ENCODE measurements around the gene AOPEP.
A peak's percentile ranks its signal among the peaks of the same experiment; 100 is the strongest.

Gene AOPEP

GRCh38 chr9:95040106-95040505 is 313.6 kb downstream of the AOPEP start:
- TF ChIP-seq CTCF (IDR thresholded peaks at IDR 0.05; ENCODE audit: insufficient read depth, missing control alignments): no peak
- FAIRE-seq (no peak), DNase-seq (ENCODE audit: insufficient read length, low spot score) (no peak)

DNA sequence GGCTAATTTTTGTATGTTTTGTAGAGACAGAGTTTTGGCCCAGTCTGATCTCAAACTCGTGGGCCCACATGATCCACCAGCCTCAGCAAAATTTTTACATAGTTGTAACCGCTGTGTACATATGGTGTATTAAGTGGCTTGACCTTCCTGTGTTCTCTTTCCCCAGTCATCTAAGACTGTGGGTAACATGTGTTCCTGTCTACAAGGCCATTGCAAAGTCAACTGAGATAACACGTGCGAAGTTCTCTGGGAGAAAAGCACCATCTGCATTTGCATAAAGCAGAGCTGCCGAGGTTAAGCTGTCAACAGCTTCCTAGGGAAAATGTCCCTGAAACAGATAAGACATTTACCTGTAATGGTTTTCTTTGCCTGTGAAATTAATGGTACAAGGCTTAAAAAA is 317.3 kb downstream of the AOPEP start:
- no peak for FAIRE-seq
- TF ChIP-seq CTCF (IDR thresholded peaks at IDR 0.05; ENCODE audit: insufficient read depth, missing control alignments): no peak
- DNase-seq (ENCODE audit: insufficient read length, low spot score): no peak

DNA sequence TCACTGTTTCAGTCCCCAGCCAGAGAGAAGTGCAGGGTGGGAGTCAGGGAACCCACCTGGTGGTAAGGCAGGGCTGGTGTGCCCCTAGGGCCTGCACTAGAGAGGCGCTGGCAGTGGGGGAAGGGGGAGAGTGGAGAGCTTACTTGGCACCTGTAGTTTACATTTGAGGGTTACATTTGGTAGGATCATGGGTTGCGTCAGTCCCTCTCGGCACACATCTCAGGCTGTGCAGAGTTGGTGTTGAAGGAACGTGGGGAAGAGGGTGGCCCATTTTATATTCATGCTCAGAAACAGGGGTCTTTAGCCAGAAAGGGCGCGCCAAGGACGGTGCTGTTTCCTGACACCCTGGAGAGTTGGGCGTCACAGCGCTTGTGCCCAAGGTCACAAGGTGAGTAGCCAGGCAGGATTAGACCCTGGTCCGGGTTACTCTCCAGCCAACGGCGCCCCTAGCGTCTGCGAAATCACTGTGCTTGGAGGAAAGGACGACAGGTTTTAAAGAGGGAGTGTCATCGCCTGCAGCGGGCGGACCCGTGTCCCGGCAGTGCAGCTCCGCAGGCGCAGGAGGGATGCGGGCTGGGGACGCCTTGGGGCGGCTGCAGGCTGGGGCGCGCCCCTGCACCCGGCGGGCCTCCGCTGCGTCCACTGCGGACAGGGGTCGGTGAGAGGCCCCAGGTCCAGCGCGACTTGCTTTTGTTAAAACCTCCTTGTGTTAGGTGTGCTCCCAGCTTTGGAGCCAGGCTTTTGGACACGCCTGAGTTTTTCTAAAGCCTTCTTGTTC is 318.4 kb downstream of the AOPEP start:
- TF ChIP-seq CTCF (IDR thresholded peaks at IDR 0.05; ENCODE audit: insufficient read depth, missing control alignments): no peak
- DNase-seq (ENCODE audit: insufficient read length, low spot score) (no peak), FAIRE-seq (no peak)

GRCh38 chr9:95045751-95046150 is 319.3 kb downstream of the AOPEP start:
- TF ChIP-seq CTCF (IDR thresholded peaks at IDR 0.05; ENCODE audit: insufficient read depth, missing control alignments): no peak
- DNase-seq (ENCODE audit: insufficient read length, low spot score): no peak
- no peak for FAIRE-seq

DNA sequence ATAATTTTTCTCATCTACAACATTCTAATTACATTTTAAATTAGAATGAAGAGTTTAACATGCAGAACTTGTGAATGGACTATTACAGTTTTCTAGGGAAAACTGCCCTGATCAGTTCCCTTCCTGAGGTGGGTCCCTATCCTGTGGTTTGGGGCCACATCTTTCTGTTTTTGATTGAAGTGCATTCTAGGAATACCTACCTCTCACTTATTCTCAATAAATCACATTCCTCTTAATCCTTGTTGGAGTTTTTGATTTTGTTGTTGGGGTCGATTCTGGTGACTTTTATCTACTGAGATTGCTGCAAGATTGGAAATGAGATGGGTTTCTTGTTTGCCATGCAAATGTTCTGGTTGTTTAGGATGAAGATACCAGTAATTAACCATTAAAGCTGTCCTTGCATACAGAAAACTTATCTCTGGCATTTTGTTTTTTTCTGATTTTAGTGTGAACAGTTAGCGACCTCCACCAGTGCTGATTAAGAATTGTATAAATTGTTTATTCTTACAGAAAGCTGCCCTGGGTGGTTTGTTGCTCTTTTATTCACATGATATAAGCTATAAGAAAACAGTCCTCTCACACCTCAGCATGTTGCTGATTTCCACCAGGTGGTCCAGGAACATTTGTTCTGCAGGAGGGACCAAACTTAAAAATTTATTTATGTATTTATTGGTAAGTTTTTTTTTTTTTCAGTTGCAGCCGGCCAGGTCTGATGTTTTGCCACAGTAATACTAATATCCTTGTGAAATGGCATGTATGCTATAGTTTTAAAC is 321.1 kb downstream of the AOPEP start:
- DNase-seq (ENCODE audit: insufficient read length, low spot score): no peak
- no peak for FAIRE-seq
- TF ChIP-seq CTCF (IDR thresholded peaks at IDR 0.05; ENCODE audit: insufficient read depth, missing control alignments): no peak

DNA sequence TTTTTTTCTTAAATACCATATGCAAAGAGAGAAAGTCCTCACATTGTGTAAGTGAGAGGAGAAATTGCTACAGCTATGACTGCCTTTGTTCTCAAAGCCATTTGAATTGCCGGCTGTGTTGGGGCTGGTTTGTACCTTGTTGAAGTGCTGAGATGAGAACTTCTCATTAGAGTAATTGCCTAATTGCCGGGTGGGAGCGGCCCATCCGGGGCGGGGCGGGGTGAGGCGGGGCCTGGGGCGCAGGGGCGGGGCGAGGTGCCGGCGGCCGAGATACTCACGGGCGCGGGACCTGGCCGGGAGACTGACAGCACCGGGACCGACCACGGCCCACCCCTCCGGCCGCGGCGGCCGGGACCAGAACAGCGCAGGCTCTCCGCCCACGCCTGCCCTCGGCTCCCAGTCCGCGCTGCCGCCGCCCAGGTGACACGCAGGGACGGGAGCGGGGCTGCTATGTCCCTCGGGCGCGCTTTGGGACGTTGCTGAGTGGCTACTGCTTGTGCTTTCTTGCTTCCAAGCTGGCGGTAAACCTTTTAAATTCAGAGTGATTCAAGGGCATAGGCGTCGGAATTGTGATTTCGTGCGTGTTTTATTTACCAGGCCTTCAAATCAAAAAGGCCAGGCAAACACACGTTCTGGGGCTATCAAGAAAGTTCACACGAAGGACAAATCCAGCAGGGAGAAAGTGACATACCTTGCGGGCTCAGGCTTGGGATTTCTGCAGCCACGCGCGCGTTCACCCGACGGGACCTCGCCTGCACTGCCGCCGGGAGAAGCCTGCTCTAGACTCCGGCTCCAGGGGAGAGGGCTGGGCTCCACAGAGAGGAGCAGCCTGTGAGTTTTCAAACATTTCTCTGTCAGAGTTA is 322.0 kb downstream of the AOPEP start:
- TF ChIP-seq CTCF (IDR thresholded peaks at IDR 0.05; ENCODE audit: insufficient read depth, missing control alignments): no peak
- FAIRE-seq (no peak), DNase-seq (ENCODE audit: insufficient read length, low spot score) (peak; percentile 61)

Data from D721Med (cell line).